Peyer's patch (tissue), 4 donors: ENCODE results near the gene PMM1.

Source experiments
- POLR2A ChIP-seq, 2 donors: fragments of 450-650 bp; IDR thresholded peaks; one replicate each; pipeline ENCODE4 v1.5.1; 2017; ENCODE audit warnings: antibody characterized with exemption in 2 of 2, mild to moderate bottlenecking in 2 of 2, moderate library complexity in 2 of 2
- TF ChIP-seq, protein P1 (sequence below), 6 experiments: fragments of 450-650 bp in 4 of 6; fragments of 200-600 bp in 2 of 6; sonication (generic) in 1 of 6; IDR thresholded peaks; one replicate each; pipeline ENCODE4 v1.5.1; 2017 to 2019; ENCODE audit warnings: antibody characterized with exemption in 6 of 6, mild to moderate bottlenecking in 3 of 6, moderate library complexity in 1 of 6

DNA sequence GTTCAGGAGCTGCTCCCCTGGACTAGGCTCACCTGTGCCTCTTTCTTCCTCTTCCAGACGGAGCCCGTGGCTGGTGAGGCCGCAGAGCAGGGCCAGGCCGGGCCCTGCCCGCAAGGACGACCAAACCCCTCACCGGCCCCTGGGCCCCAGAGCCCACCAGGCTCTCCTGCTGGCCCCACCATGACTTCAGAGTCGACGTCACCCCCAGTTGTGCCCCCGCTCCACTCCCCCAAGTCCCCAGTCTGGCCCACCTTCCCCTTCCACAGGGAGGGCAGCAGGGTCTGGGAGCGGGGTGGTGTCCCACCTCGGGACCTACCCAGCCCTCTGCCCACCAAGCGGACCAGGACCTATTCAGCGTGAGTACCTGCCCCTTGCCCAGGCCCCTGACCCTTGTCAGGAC, 17.9 kb downstream of the PMM1 start:
- TF ChIP-seq, protein P1, sequence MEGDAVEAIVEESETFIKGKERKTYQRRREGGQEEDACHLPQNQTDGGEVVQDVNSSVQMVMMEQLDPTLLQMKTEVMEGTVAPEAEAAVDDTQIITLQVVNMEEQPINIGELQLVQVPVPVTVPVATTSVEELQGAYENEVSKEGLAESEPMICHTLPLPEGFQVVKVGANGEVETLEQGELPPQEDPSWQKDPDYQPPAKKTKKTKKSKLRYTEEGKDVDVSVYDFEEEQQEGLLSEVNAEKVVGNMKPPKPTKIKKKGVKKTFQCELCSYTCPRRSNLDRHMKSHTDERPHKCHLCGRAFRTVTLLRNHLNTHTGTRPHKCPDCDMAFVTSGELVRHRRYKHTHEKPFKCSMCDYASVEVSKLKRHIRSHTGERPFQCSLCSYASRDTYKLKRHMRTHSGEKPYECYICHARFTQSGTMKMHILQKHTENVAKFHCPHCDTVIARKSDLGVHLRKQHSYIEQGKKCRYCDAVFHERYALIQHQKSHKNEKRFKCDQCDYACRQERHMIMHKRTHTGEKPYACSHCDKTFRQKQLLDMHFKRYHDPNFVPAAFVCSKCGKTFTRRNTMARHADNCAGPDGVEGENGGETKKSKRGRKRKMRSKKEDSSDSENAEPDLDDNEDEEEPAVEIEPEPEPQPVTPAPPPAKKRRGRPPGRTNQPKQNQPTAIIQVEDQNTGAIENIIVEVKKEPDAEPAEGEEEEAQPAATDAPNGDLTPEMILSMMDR (IDR thresholded peaks at IDR 0.05) = no peak
- TF ChIP-seq POLR2A (IDR thresholded peaks at IDR 0.05) = no peak
